ENCODE results near the gene ERCC1. TPM values are rescaled to one million over a fixed set of nuclear protein-coding genes. Genes with fewer than 3 reads are reported as not detected.

Gene ERCC1
- total RNA-seq, 1 experiment from 2014 or later, result 167 TPM

- Histone ChIP-seq H3K9me3 (no peaks in the 10 kb centered on the region), H3K27me3 (no peaks in the 10 kb centered on the region), H3K36me3 (peaks cover 23% of the 10 kb centered on the region), H3K4me3 (peak overlapping the region; percentile 91)
- DNase-seq, result peak; percentile 43
Measured at GRCh38 chr19:45403781-45404556, 19.7 kb downstream of the ERCC1 start.

- no peak overlapping the region for H3K4me3 ChIP-seq
- H3K9me3 ChIP-seq, result no peaks in the 10 kb centered on the region
- H3K36me3 ChIP-seq, result peaks cover 16% of the 10 kb centered on the region
- no peaks in the 10 kb centered on the region for H3K27me3 ChIP-seq
- DNase-seq, result no peak
Measured at GRCh38 chr19:45403272-45403671, 20.4 kb downstream of the ERCC1 start.

GRCh38 chr19:45402298-45403061 lies 21.2 kb downstream of the ERCC1 start:
- Histone ChIP-seq H3K36me3 (peaks cover 17% of the 10 kb centered on the region), H3K4me3 (no peak overlapping the region), H3K9me3 (no peaks in the 10 kb centered on the region), H3K27me3 (no peaks in the 10 kb centered on the region)
- no peak for DNase-seq

GRCh38 chr19:45401815-45402214 lies 21.9 kb downstream of the ERCC1 start:
- H3K9me3 ChIP-seq, result no peaks in the 10 kb centered on the region
- peaks cover 16% of the 10 kb centered on the region for H3K36me3 ChIP-seq
- H3K4me3 ChIP-seq, result no peak overlapping the region
- no peaks in the 10 kb centered on the region for H3K27me3 ChIP-seq
- DNase-seq, result no peak

GRCh38 chr19:45400192-45400591 lies 23.5 kb downstream of the ERCC1 start:
- Histone ChIP-seq H3K9me3 (no peaks in the 10 kb centered on the region), H3K36me3 (peaks cover 16% of the 10 kb centered on the region), H3K4me3 (no peak overlapping the region), H3K27me3 (no peaks in the 10 kb centered on the region)
- no peak for DNase-seq

- no peak for DNase-seq
- no peaks in the 10 kb centered on the region for H3K27me3 ChIP-seq
- no peaks in the 10 kb centered on the region for H3K9me3 ChIP-seq
- H3K4me3 ChIP-seq, result no peak overlapping the region
- H3K36me3 ChIP-seq, result peaks cover 19% of the 10 kb centered on the region
Measured at GRCh38 chr19:45395821-45396617, 27.7 kb downstream of the ERCC1 start.

GRCh38 chr19:45391871-45392665 lies 31.6 kb downstream of the ERCC1 start:
- DNase-seq, result no peak
- Histone ChIP-seq H3K4me3 (no peak overlapping the region), H3K9me3 (no peaks in the 10 kb centered on the region), H3K36me3 (peaks cover 10% of the 10 kb centered on the region), H3K27me3 (no peaks in the 10 kb centered on the region)

GRCh38 chr19:45391346-45391745 lies 32.4 kb downstream of the ERCC1 start:
- Histone ChIP-seq H3K4me3 (no peak overlapping the region), H3K9me3 (no peaks in the 10 kb centered on the region), H3K27me3 (no peaks in the 10 kb centered on the region), H3K36me3 (peaks cover 10% of the 10 kb centered on the region)
- no peak for DNase-seq

- H3K4me3 ChIP-seq, result no peak overlapping the region
- DNase-seq, result no peak
- H3K27me3 ChIP-seq, result no peaks in the 10 kb centered on the region
- H3K36me3 ChIP-seq, result no peaks in the 10 kb centered on the region
- no peaks in the 10 kb centered on the region for H3K9me3 ChIP-seq
Measured at GRCh38 chr19:45385392-45386221, 38.1 kb downstream of the ERCC1 start.

GRCh38 chr19:45382426-45382825 lies 41.3 kb downstream of the ERCC1 start:
- Histone ChIP-seq H3K36me3 (peaks cover 4% of the 10 kb centered on the region; the same call in 1 of the 2 replicates), H3K9me3 (peaks cover 3% of the 10 kb centered on the region; the same call in 1 of the 2 replicates), H3K4me3 (no peak overlapping the region), H3K27me3 (no peaks in the 10 kb centered on the region)
- DNase-seq, result no peak

- Histone ChIP-seq H3K27me3 (no peaks in the 10 kb centered on the region), H3K36me3 (peaks cover 4% of the 10 kb centered on the region; the same call in 1 of the 2 replicates)
- no peak for DNase-seq
Measured at GRCh38 chr19:45380107-45380506, 43.6 kb downstream of the ERCC1 start.

GRCh38 chr19:45376045-45376724 lies 47.5 kb downstream of the ERCC1 start:
- Histone ChIP-seq H3K27me3 (no peaks in the 10 kb centered on the region), H3K36me3 (peaks cover 4% of the 10 kb centered on the region; the same call in 1 of the 2 replicates), H3K9me3 (peaks cover 11% of the 10 kb centered on the region; the same call in 1 of the 2 replicates), H3K4me3 (no peak overlapping the region)
- peak; percentile 89 for DNase-seq

More at GRCh38 chr19:45380107-45380506, 43.6 kb downstream of the ERCC1 start:
- Histone ChIP-seq H3K9me3 (peaks cover 11% of the 10 kb centered on the region; the same call in 1 of the 2 replicates), H3K4me3 (no peak overlapping the region)

- no peaks in the 10 kb centered on the region for H3K27me3 ChIP-seq
Measured at GRCh38 chr19:45370410-45371204, 53.1 kb downstream of the ERCC1 start, which contains the start of gene ERCC2. Gene ERCC2 (minus strand): TSS chr19:45370573. CDS start chr19:45370540, 33 bp downstream.

GRCh38 chr19:45368737-45369340 lies 54.9 kb downstream of the ERCC1 start:
- Histone ChIP-seq H3K4me3 (peak overlapping the region; percentile 76), H3K36me3 (peaks cover 43% of the 10 kb centered on the region), H3K27me3 (no peaks in the 10 kb centered on the region), H3K9me3 (no peaks in the 10 kb centered on the region)
- DNase-seq, result no peak

More at GRCh38 chr19:45370410-45371204, 53.1 kb downstream of the ERCC1 start, which contains the start of gene ERCC2:
- Histone ChIP-seq H3K9me3 (no peaks in the 10 kb centered on the region), H3K36me3 (peaks cover 30% of the 10 kb centered on the region), H3K4me3 (peak within 1 kb of the TSS; percentile 76)
- DNase-seq, result peak; percentile 99

Data from MG63 (cell line).